Measurements from ENCODE around the gene TLDC2. TPM values are rescaled to one million over a fixed set of nuclear protein-coding genes. Genes with fewer than 3 reads are reported as not detected.
"Not testable (repeated sequence)": the region's sequence is repeated elsewhere in the genome, so short reads cannot be mapped to it uniquely, and the experiment has no call there.

Gene TLDC2
- total and polyA plus RNA-seq, 3 experiments from 2014 or later: 0.29 TPM; not detected in 2

- H3K9me3 ChIP-seq (ENCODE audit: low read length); H3K27ac ChIP-seq (ENCODE audit: low read depth, low read length); POLR2A ChIA-PET; H3K27me3 ChIP-seq (ENCODE audit: insufficient read depth, low read length, poor library complexity, severe bottlenecking); DNase-seq; H3K4me3 ChIP-seq (ENCODE audit: low read length); H3K9me3 Mint-ChIP-seq; H3K4me3 Mint-ChIP-seq; H3K27ac Mint-ChIP-seq; H3K27me3 Mint-ChIP-seq: not testable (repeated sequence)
- Mint-ChIP-seq H3K36me3 (peaks cover 15 to 76% (median 36%) of the 10 kb centered on the region in 3 donors), H3K4me1 (peaks cover 51 to 69% (median 66%) of the 10 kb centered on the region in 3 donors)
- CTCF ChIA-PET: interaction anchor here (1.2 to 3.3 kb wide), 2 partner anchors 11 to 14 kb away, joined by 3 to 11 read pairs; no protein-coding TSS in a partner anchor
- peaks cover 56% of the 10 kb centered on the region for H3K36me3 ChIP-seq (ENCODE audit: insufficient read depth, low read length)
- peaks cover 70% of the 10 kb centered on the region for H3K4me1 ChIP-seq (ENCODE audit: insufficient read depth, low read length)
These were observed 57.6 kb downstream of the TLDC2 start for GRCh38 chr20:36933571-36933970.

GRCh38 chr20:36936341-36936740 lies 60.4 kb downstream of the TLDC2 start:
- no peak for DNase-seq
- H3K4me1 ChIP-seq (ENCODE audit: insufficient read depth, low read length): peaks cover 70% of the 10 kb centered on the region
- ChIA-PET CTCF (interaction anchor here (0.8 to 1.0 kb wide), 3 partner anchors 15 to 79 kb away, joined by 3 read pairs; no protein-coding TSS in a partner anchor), POLR2A (interaction anchor here (0.7 kb wide), 1 partner anchor 17 kb away, joined by 3 read pairs; no protein-coding TSS in a partner anchor)
- Mint-ChIP-seq H3K4me3 (peak overlapping the region in 2 of 7 donors; percentile 25 to 32), H3K27me3 (no peaks in the 10 kb centered on the region), H3K9me3 (no peaks in the 10 kb centered on the region), H3K4me1 (peaks cover 53 to 68% (median 66%) of the 10 kb centered on the region in 3 donors), H3K36me3 (peaks cover 3 to 70% (median 31%) of the 10 kb centered on the region in 3 donors), H3K27ac (peak overlapping the region in 6 of 8 donors; percentile 28 to 82 (median 76))
- H3K27me3 ChIP-seq (ENCODE audit: insufficient read depth, low read length, poor library complexity, severe bottlenecking): no peaks in the 10 kb centered on the region
- no peak overlapping the region for H3K4me3 ChIP-seq (ENCODE audit: low read length)
- H3K9me3 ChIP-seq (ENCODE audit: low read length): no peaks in the 10 kb centered on the region
- H3K36me3 ChIP-seq (ENCODE audit: insufficient read depth, low read length): peaks cover 49% of the 10 kb centered on the region
- H3K27ac ChIP-seq (ENCODE audit: low read depth, low read length): no peak overlapping the region

- ChIA-PET POLR2A (interaction anchor here (0.7 kb wide), 1 partner anchor 17 kb away, joined by 3 read pairs; no protein-coding TSS in a partner anchor), CTCF (interaction anchor here (0.8 to 1.0 kb wide), 3 partner anchors 15 to 79 kb away, joined by 3 read pairs; no protein-coding TSS in a partner anchor)
- H3K27me3 Mint-ChIP-seq; DNase-seq; H3K27me3 ChIP-seq (ENCODE audit: insufficient read depth, low read length, poor library complexity, severe bottlenecking); H3K9me3 ChIP-seq (ENCODE audit: low read length); H3K27ac ChIP-seq (ENCODE audit: low read depth, low read length); H3K9me3 Mint-ChIP-seq; H3K4me3 ChIP-seq (ENCODE audit: low read length): not testable (repeated sequence)
- peaks cover 55 to 68% (median 66%) of the 10 kb centered on the region in 3 donors for H3K4me1 Mint-ChIP-seq
- peaks cover 53% of the 10 kb centered on the region for H3K36me3 ChIP-seq (ENCODE audit: insufficient read depth, low read length)
- H3K27ac Mint-ChIP-seq: peak overlapping the region; percentile 70 to 91 (median 78)
- peaks cover 3 to 71% (median 34%) of the 10 kb centered on the region in 3 donors for H3K36me3 Mint-ChIP-seq
- H3K4me3 Mint-ChIP-seq: peak overlapping the region in 4 of 7 donors; percentile 23 to 65 (median 44)
- peaks cover 72% of the 10 kb centered on the region for H3K4me1 ChIP-seq (ENCODE audit: insufficient read depth, low read length)
These were observed 60.9 kb downstream of the TLDC2 start for GRCh38 chr20:36936761-36937401.

GRCh38 chr20:36937402-36937770 lies 61.4 kb downstream of the TLDC2 start:
- peaks cover 72% of the 10 kb centered on the region for H3K4me1 ChIP-seq (ENCODE audit: insufficient read depth, low read length)
- H3K36me3 Mint-ChIP-seq: peaks cover 3 to 69% (median 33%) of the 10 kb centered on the region in 3 donors

GRCh38 chr20:36941401-36941835 lies 65.5 kb downstream of the TLDC2 start:
- peaks cover 12 to 75% (median 33%) of the 10 kb centered on the region in 3 donors for H3K36me3 Mint-ChIP-seq
- Histone ChIP-seq H3K4me3 (ENCODE audit: low read length) (peak overlapping the region; percentile 3), H3K27ac (ENCODE audit: low read depth, low read length) (peak overlapping the region; percentile 5), H3K9me3 (ENCODE audit: low read length) (no peaks in the 10 kb centered on the region), H3K36me3 (ENCODE audit: insufficient read depth, low read length) (peaks cover 52% of the 10 kb centered on the region), H3K4me1 (ENCODE audit: insufficient read depth, low read length) (peaks cover 90% of the 10 kb centered on the region), H3K27me3 (ENCODE audit: insufficient read depth, low read length, poor library complexity, severe bottlenecking) (no peaks in the 10 kb centered on the region)
- H3K4me3 Mint-ChIP-seq: peak overlapping the region; percentile 12 to 71 (median 51)
- peaks cover 65 to 79% (median 77%) of the 10 kb centered on the region in 3 donors for H3K4me1 Mint-ChIP-seq
- H3K9me3 Mint-ChIP-seq: no peaks in the 10 kb centered on the region
- peak overlapping the region; percentile 78 to 100 (median 87) for H3K27ac Mint-ChIP-seq
- no peak for DNase-seq
- CTCF ChIA-PET: no interaction called here
- POLR2A ChIA-PET: no interaction called here
- H3K27me3 Mint-ChIP-seq: no peaks in the 10 kb centered on the region

More at GRCh38 chr20:36937402-36937770, 61.4 kb downstream of the TLDC2 start:
- Mint-ChIP-seq H3K4me1 (peaks cover 56 to 69% (median 65%) of the 10 kb centered on the region in 3 donors), H3K4me3 (peak overlapping the region in 6 of 7 donors; percentile 23 to 65 (median 35)), H3K9me3 (no peaks in the 10 kb centered on the region), H3K27me3 (no peaks in the 10 kb centered on the region), H3K27ac (peak overlapping the region; percentile 43 to 91 (median 78))
- POLR2A ChIA-PET: no interaction called here
- no peaks in the 10 kb centered on the region for H3K27me3 ChIP-seq (ENCODE audit: insufficient read depth, low read length, poor library complexity, severe bottlenecking)
- H3K9me3 ChIP-seq (ENCODE audit: low read length): no peaks in the 10 kb centered on the region
- CTCF ChIA-PET: interaction anchor here (0.9 to 1.0 kb wide), 2 partner anchors 18 to 25 kb away, joined by 3 to 4 read pairs; no protein-coding TSS in a partner anchor
- peaks cover 53% of the 10 kb centered on the region for H3K36me3 ChIP-seq (ENCODE audit: insufficient read depth, low read length)
- no peak overlapping the region for H3K27ac ChIP-seq (ENCODE audit: low read depth, low read length)
- DNase-seq: no peak
- no peak overlapping the region for H3K4me3 ChIP-seq (ENCODE audit: low read length)

Other genes with a start within 250 kb of the TLDC2 start
- gene SLA2, start 229.9 kb upstream of the TLDC2 start, total RNA-seq: 10 to 100 TPM; 47.8 to 51.2 TPM
- 15.0 TPM for gene SLA2, start 229.9 kb upstream of the TLDC2 start, polyA plus RNA-seq
- gene NDRG3, start 130.0 kb upstream of the TLDC2 start, total RNA-seq: 10 to 100 TPM; 19.9 to 20.3 TPM
- gene NDRG3, start 130.0 kb upstream of the TLDC2 start, polyA plus RNA-seq: 49.8 TPM
- gene DSN1, start 102.4 kb upstream of the TLDC2 start, total RNA-seq: 10 to 100 TPM; 23.1 to 24.7 TPM
- gene DSN1, start 102.4 kb upstream of the TLDC2 start, polyA plus RNA-seq: 6.7 TPM
- gene SAMHD1, start 75.6 kb downstream of the TLDC2 start, total RNA-seq: 10 to 100 TPM; 53.6 to 55.7 TPM
- gene SAMHD1, start 75.6 kb downstream of the TLDC2 start, polyA plus RNA-seq: 252 TPM
- gene RBL1, start 219.9 kb downstream of the TLDC2 start, total RNA-seq: 10 to 100 TPM; 44.0 to 45.0 TPM
- 13.7 TPM for gene RBL1, start 219.9 kb downstream of the TLDC2 start, polyA plus RNA-seq